ENCODE results near the gene MYO15B.
"Not testable (repeated sequence)": the region's sequence is repeated elsewhere in the genome, so short reads cannot be mapped to it uniquely, and the experiment has no call there.

MYO15B gene

DNA sequence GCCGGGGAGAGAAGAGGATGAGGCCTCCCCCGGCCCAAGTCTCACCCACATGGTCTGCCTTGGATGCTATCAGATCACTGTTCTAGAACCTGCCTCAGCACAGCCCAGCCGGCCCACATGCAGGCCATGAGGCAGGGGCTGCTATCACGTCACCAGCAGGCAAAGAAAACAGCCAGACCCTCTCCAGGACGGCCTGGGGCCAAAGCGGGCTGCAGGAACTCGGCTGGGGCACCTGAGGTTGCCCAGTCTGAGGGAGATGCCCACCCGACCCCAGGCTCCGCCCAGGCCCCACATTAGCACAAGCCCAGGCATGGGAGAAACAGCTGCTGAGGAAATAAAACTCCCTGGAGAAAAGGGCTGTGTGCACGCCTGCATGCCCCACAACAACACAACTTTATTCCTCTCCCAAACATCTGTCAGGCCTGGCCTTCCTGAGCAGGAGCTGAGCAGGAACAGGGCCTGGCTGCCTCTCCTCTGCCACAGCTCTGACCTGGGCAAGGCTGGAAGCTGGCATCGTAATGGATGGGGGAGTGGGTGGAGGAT, 39.0 kb downstream of the MYO15B start:
- no peak for DNase-seq

DNA sequence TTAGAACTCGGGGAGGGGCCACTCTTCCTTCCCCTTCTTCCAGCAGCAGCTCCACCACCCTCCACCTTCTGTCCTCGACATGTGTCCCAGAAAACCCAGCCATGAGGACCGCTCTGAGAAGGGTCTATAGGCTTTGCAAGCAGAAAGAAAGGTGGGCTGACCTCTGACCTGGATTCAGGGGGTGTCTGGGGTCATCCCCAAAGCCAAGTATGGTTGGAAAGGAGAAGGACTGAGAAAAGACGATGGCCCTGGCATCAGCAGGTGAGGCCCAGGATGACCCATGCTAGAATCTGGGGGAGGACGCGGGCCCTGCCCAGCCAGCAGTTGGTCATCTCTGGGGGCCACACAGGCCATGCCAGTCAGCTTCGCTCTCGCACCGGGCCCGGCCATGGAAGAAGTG, 39.5 kb downstream of the MYO15B start:
- no peak for DNase-seq

DNA sequence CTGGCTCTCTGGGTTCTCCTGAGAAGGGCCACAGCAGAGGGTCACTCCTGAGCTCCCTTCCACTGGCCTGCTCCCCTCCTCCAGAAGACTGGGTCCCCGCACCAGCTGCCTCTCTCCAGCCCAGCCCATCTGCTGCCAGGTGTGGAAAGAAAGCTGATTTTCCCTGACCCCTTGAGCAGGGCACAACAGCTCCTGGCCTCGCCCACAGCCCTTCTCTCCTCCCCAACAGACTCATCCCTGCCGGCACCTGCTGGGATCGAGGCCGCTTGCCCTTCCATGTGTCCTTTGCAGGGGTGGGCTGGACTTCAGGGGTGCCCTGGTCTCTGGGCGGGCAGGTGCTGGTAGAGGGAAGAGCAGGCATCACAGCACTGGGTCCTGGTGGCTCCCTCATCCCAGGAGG, 40.8 kb downstream of the MYO15B start:
- DNase-seq = no peak

DNA sequence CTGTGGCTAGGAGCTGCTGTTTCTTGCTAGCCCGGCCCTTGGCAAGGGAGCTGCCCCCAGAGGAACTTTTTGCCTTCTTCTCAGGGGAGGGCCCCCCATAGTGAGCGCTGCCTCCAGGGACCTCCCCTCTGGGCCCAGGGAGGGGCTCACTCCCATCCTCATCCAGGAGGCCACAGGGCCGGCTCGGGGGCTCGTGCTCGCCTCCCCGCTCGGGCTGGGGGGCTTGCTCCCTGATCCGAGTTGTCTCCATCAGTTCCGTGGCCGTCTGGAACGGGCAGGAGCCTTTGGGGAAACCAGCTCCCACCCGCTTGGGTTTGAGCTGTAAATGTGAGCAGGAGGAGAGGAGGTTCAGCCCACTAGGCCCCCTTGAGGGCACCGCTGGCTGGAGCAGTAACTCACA, 41.6 kb downstream of the MYO15B start:
- no peak for DNase-seq

DNA sequence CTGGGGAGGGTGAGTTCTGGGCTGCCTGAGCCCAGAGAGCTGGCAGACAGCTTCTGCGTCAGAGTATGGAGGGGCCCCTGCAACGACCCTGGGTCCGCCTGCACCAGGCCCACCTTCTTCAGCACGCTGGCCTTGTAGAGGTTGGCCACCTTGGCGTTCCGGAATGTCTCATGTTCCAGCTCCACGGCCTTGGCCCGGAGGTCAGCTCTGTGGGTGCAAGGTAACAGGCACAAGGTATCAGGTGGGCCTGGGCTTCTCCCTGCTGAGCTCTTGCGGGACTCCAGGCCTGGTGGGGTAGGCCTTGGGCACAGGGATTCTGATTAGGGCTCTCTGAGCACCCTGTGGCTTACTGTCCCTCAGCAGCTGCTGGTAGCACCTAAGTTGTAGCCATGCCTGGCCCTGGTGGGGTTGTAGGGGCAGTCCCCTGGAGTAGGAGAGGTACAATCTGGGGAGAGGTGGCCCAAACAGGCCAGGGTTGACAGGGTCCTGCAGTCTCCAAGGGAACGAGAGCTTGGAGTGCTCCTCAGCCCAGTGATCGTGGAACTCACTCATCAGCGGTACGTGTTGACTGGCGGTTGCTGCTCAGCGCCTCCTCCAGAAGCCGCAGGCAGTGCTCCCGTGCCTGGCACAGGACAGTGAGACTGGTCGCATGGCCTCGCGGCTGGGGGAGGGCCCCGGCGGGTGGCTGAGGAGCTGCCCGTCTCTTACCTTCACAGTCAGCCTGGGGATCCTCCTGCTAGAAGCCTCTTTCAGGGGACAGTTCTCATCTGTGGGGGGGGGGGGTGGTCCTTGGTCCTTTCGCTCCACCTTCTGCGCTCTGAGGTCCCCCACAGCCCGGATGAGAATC, 42.7 kb downstream of the MYO15B start:
- DNase-seq = no peak

DNA sequence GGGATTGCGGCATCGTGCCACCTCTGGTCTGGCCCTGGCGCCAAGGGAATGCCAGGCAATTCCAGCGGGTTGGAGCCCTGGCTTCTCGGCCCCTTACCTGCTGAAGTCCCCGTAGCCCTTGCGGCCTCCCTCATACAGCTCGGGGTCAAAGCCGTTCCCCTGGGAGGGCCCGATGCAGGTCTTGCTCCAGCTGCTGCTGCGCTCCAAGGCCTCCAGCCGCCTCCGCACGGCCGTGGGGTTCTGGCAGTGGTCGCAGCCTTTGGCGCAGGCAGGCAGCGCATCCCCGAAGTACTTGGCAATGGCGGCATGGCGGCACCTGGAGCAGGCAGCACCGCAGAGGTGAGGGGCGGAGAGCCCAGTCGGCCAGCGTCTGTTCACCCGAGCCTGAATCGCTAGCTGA, 43.8 kb downstream of the MYO15B start:
- DNase-seq = no peak

DNA sequence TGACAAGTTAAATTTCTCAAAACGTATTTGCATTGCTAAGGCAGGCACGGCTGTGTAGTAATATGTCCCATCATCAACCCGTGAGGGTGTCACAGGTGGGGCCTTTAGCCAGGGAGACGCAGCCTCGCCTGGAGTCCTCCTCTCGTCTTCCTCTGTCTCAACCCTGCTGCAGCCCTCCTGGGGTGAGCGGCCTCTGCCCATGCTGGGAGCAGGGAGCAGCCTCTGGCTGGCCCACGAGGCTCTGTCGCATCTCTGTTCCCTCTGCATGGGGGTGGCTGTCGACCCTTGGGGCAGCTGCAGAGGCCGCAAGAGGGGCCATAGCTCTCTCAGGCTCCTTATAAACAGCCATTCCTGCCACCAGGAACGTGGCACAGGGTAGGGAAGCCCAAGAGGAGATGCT, 44.8 kb downstream of the MYO15B start:
- no peak for DNase-seq

DNA sequence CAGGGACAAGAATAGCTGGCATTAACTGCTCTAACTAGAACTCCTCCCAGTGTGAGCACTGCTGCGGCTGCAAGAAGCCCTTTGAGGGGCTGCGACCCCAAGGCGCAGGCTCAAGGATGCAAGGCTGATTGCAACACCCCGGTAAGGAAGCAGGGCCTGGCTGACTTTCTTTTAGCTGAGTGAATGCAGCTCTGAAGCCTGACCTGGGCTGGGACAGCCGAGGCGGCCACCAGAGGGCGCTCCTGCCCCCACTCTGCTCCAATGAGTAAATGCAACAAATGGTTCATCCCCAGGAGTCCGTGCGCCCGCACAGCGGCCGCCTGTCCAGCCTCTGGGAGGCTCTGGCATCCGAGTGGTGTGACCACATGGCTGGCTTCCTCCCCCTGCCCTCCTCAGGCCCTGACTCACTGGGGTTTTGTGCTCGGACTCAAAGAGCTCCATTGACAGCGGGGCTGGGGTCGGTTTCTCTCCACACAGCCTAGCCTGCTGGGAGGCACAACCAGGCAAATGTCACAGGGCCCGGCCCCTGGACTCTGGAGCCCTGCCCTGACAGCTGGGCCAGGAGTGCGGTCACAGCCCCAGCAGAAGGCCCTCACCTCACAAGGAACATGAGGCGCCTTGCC, 45.4 kb downstream of the MYO15B start, which contains the start of gene SMIM5:
Gene SMIM5, plus strand, starts transcription at position 572 of the 623 bp plus-strand sequence. CDS start 6,768 bp downstream, outside the sequence.
- peak; percentile 40 for DNase-seq

DNA sequence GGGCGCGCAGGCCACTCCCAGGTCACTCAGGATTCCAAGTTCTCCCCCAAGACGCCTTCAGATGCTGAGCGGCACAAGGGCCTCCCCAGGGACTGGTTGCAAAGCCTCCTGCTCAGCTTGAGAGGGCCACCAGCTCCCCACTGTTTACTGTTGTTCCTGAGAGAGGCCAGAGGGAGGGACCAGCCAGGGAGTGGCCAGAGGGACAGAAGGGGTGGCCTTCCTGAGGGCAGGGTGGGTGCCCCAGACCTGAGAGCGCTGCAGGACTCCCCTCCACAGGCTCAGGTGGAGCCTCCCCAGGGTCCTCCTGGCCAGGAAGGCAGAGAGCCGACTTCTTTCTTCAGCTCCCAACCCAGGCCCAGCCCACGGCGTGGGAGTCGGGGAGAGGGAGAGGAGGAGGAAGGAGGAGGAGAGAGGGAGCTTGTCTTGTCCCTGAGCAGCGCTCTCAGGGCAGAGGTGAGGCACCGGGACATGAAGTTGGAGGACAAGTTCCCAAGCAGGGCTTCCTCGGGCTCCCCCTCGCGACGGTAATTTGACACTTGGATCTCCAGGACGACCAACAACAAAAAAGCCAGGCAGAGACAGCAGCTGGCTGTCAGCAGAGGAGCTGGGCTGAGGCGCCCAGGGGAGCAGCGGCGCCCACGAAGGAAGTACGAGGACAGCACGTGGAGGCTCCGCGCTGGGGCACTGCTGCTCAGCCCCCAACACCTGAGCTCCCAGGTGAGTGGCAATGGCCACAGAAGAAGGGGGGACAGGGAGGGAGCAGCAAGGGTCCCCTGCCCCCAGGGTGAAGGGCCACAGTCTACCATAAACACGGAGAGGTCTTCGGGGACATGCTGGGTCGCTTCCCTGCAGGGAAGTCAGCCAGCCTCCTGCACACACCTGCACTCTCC, 46.1 kb downstream of the MYO15B start:
- peak; percentile 95 for DNase-seq

DNA sequence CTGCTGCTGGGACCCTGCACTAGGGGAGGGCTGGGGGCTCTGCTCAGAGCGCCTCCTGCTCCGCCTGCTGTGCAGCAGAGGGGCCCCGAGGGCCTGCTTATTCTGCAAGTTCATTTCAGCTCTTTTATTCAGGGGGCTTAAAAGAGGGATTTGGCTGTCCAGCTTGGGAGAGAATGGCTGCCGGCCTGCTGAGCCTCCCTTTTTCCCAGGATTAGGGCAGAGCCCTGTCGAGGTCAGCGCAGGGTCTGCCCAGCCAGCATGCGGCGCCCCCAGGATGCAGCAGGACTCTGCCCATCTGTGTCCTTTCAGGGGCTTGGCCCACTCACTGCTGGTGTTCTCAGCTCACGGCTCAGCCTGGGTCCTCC, 46.8 kb downstream of the MYO15B start:
- no peak for DNase-seq

DNA sequence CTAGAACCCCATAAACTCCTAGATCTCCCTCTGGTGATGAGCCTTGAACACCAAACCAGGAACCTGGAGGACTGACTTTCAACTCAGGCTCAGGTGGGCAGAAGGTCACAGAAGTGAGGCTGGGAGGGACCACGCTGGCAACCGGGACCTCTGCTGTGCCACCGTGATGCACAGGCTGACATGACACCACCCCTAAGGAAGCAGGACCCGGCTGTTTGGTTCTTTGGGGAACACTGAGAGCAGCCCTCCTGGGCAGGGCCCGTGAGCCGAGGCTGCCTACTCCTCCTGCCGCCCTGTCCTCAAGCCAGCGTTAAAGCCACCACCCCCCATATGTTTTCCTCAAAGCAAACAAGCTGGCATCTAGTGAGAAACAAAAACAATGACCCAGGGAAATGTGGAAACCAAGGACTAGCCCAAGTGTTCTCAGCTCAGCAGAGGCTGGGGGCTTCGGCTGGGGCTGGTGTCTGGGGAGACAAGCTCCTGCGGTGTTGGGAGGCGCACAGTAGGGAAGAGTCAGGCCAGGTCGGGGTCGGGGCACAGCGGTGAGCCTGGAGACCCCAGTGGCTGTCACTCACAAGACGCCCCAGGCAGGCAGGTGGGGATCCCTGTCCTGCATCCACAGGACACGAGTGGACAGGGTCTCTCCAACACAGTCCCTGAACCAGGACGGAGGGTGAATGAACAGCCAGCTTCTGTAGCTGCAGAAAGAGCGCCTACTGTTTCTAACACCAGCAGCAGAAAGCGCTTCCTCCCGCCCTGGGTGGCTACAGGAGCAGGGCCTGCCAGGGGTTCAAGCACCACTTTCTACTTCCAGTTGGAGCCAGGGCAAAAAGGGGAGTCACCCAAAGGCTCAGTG, 47.4 kb downstream of the MYO15B start:
- DNase-seq = no peak

DNA sequence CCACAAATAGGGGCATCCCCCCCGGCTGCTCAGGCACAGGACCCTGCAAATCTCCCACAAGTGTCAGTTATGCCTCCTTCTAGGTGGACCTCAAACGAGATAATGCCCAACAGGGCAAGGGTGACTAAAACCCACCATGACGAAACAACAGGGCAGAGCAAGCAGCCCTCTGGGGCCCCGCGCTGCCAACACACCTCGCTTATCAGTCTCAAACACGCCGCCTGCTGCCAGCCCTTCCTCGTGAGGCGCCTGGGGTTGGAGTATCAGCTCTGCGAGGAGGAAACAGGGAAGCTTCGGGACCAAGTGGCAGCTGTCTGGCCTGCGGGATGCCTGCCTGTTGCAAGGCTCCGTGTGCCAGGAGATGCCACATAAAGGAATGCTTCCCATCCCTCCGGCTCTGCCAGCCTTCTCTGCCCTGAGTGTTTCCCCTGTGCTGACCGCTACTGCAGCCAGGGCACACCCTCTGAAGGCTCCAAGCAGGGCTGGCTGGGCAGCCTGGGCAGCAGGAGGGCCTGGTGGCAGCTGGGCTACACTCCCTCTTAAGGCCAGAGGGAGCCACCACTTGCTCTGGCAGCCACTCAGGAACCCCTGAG, 48.1 kb downstream of the MYO15B start:
- DNase-seq = no peak

DNA sequence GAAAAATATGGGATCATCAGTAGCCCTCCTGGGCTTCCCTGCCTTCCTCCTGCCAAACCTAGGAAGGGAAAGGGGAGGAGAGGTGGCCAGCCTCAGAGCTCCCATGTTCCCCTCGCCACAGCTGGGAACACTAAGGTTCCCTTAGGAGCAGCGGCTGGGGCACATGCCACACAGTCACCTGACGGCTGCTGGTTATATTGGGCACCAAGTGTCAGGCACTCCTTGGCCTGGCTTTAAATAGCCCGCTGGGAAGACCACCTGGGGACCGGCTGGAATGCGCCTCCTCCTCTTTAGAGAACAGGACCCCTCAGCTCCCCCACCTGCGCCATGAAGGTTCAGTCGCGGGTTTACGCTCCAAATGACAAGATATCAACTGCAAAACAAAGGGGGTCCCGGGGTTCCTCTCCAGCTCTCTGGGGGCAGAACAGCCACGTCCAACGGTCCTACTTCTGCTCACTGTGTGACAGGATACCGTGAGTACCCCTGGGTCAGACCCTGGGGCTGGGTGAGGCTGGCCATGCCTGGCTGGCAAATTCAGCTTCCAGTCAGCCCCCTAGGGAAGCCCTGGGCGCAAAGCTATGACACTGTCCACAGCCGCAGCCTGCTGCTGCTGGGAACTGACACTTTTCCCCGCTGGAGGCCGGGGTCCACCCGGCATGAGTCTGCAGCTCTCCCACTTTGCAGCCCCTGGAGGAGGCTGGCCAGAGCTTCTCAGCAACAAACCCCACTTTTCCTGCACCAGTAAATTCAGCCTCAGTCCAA, 49.0 kb downstream of the MYO15B start:
- no peak for DNase-seq

DNA sequence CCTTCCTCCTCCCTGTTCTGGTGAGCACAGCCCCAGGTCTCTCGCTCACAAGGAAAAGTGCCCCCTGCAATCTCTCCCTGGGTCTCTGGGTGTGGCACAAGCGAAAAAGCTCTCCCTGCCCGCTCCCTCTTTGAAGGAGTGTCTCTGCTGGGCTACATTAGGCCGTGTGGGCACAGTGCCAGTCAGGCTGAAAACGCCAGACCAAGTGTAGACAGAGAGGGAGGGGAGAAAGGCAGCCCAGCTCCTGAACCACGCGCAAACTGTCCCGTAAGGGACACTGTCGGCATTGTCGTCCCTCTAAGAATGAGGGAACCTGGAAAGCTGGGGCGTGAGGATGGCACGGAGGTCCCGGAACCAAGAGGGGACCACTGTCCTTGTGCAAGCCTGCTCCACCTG, 49.5 kb downstream of the MYO15B start:
- no peak for DNase-seq

DNA sequence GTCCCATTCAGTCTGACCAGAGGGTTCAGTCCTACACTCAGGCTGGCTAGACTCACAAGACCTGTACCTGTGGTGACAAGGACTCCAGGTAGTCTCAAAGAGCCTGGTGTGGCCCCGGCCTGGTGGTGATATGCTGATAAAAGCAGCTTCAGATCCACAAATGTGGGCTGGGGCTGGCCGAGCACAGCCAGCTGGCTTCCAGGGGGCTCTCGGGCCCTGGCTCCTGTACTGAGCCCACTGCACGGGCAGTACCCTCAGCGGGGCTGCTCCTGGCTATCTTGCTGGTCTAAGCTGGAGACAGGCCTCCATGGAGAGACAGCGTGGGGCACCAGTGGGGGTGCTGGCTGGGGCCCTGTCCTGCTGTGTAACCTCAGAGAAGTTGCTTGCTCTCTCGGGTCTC, 50.0 kb downstream of the MYO15B start:
- no peak for DNase-seq

DNA sequence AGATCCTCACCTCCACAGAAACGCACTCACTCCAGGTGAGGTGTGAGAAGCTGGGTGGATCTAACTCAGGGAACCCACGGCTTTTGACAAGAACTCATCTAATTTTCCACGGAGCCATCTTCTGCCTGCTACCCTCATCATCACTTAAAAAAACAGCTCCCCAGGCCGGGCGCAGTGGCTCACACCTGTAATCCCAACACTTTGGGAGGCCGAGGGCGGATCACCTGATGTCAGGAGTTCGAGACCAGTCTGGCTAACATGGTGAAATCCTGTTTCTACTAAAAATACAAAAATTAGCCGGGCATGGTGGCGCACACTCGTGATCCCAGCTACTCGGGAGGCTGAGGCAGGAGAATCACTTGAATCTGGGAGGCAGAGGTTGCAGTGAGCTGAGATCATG, 50.4 kb downstream of the MYO15B start:
- not testable (repeated sequence) for DNase-seq

DNA sequence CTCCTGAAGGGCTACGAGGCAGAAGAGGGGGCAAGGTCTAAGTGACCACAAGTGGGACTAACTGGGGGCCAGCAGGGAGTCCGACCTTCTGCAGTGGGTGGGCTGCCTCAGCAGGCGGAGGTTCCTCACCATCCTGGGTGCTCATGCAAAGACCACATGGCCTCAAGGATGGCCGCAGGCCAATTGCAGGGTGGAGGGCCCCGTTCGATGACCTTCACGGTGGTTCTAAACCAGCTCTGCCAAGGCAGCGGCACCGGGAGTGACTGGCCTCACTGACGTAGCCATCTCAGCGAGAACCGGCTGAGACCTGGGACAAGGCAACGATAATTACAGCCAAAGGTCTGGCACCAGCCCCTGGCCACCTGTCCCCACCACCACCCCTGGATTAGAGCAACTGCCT, 51.3 kb downstream of the MYO15B start:
- no peak for DNase-seq

DNA sequence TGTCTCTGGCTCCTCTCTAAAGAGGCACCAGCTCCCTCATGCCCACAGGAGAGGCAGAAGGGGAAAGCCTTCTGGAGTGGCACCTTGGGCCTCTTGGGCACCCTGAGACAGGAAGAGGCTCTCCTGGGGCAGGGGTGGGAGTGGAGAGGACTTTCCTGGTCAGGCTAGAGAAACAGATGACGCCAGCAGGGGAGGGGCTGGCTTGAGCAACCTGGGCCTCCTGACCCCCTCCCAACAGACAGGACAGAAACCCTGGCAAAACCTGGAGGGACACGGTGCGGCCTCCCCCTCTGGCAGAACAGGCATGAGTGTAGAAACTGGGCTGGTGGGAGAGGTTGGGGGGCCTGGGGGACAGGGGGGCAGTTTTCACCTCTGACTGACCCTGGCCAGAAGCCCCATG, 51.7 kb downstream of the MYO15B start:
- DNase-seq = no peak

DNA sequence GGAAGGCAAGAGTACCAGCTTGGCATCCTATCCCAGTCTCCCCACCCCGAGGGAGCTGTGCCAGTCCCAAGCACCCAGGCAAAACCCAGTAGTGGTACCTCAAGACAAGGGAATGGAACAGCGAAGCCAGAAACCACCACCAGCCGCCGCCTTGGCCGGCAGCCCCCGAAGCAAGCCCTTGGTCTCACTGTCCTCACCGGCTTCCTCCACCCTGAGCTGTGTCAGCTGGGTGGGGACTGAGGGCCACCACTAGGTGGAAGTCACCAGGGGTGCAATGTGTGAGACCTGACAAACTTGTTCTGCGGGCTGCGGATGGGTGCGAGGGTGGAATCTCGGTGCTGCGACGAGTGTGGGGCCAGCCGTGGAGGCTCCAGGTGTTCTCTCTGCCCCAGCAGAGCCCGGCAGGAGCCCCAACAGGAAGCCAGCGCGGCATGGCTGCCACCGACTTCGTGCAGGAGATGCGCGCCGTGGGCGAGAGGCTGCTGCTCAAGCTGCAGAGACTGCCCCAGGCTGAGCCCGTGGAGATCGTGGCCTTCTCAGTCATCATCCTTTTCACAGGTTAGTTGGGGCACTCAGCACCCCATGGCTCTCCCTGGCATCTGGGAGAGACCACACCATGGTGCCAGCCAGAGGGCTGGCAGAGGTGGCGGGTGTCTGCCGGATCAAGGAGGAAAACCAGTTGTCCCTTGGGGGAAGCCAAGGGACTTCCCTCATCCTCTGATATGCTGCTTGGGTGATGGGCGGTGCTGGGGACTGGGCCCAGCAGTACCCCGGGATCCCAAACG, 52.4 kb downstream of the MYO15B start:
- DNase-seq = peak; percentile 83

DNA sequence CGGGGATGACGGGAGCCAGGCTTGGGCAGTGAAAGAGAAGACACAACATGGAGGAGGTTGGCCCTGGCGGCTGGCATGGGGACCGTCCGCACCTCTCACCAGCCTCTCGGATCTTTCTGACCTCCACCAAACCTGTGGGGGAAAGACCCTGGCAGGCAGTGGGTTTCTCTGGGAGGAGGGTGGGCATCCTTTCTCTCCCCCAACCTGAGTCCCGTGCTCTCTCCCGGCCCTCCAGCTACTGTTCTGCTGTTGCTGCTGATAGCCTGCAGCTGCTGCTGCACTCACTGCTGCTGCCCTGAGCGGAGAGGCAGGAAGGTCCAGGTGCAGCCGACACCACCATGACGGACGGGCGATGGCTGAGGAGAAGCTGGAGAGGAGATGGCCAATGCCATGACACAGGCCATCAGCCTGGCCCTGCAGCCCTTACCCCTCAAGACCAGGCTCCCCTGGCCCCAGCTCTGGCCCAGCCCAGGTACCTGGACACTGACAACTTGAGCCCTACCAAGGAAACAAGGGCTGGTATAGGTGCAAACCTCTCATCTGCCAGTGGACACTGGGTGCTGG, 53.0 kb downstream of the MYO15B start:
- DNase-seq = no peak
